Bronchial epithelial cell (primary cell): ENCODE measurements around the gene TMEM266. TPM values are rescaled to one million over a fixed set of nuclear protein-coding genes. Genes with fewer than 3 reads are reported as not detected.

Experiments
- DNase-seq: peaks from one replicate; pipeline ENCODE4 v3.0.0-alpha.2; 2010; ENCODE audit warnings: low read depth
- FAIRE-seq: peaks from 2 replicates; lab custom pipeline; 2011; peaks lifted over from hg19 to GRCh38; lab: Jason Lieb, UNC
- H3K27me3 ChIP-seq: 2 replicates; pipeline ENCODE4 v1.5.1; 2011; ENCODE audit warnings: low read length; ENCODE audit not compliant: control insufficient read depth, insufficient read depth
- H3K36me3 ChIP-seq: 2 replicates; pipeline ENCODE4 v1.5.1; 2011; ENCODE audit warnings: low read length; ENCODE audit not compliant: control insufficient read depth, insufficient read depth
- H3K4me3 ChIP-seq: 2 replicates; pipeline ENCODE4 v1.5.1; 2011; ENCODE audit warnings: mild to moderate bottlenecking, low read depth, low read length, control low read depth
- total RNA-seq: library from RNA; depleted of rRNA; stranded (reverse); fragments of >200 nt; gene quantifications from 2 replicates; pipeline ENCODE4 v1.2.1, GENCODE V29; 2014
- TF ChIP-seq, protein P1 (sequence below): IDR thresholded peaks from 2 replicates; pipeline ENCODE4 v1.5.1; 2011; ENCODE audit warnings: mild to moderate bottlenecking, moderate library complexity, low read length, control low read depth, inconsistent platforms; ENCODE audit not compliant: insufficient read depth, severe bottlenecking

TMEM266 gene
- total RNA-seq, 1 donor from 2014 or later: under 0.01 TPM

DNA sequence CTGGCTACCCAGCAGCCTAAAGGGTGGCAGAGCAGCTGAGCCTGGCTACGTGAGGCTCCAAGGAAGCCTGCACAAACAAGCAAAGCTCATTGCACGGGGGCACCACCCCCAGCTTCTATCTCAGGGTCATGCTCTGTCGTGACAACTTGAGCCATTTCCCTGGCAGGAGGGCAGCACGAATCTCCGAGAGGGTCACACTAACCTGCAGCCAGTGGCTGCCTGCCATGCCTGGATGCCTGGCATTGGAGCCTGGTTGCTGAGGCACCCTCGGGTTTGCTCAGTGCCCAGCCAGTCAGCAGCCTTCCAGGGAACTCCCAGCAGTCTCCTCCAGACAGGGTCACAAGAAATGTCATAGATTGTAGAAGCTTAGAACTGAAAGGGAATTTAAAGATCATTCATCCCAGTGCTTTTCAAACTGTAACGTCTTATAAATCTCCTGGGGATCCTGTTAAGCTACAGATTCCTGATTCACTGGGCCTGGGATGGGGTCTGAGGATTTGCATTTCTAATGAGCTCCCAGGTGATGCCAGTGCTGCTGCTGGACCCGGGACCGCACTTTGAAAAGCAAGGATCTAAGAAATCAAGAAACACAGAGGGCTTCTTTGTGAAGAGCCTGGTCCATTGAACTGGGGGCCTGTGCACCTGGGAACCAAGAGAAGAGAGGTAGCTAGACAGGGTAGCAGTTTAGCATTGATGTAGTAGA, 48.4 kb downstream of the TMEM266 start:
- FAIRE-seq: no peak
- no peaks in the 10 kb centered on the region for H3K36me3 ChIP-seq
- DNase-seq: no peak
- H3K27me3 ChIP-seq: no peaks in the 10 kb centered on the region
- no peak overlapping the region for H3K4me3 ChIP-seq
- TF ChIP-seq, protein P1, sequence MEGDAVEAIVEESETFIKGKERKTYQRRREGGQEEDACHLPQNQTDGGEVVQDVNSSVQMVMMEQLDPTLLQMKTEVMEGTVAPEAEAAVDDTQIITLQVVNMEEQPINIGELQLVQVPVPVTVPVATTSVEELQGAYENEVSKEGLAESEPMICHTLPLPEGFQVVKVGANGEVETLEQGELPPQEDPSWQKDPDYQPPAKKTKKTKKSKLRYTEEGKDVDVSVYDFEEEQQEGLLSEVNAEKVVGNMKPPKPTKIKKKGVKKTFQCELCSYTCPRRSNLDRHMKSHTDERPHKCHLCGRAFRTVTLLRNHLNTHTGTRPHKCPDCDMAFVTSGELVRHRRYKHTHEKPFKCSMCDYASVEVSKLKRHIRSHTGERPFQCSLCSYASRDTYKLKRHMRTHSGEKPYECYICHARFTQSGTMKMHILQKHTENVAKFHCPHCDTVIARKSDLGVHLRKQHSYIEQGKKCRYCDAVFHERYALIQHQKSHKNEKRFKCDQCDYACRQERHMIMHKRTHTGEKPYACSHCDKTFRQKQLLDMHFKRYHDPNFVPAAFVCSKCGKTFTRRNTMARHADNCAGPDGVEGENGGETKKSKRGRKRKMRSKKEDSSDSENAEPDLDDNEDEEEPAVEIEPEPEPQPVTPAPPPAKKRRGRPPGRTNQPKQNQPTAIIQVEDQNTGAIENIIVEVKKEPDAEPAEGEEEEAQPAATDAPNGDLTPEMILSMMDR: no peak

DNA sequence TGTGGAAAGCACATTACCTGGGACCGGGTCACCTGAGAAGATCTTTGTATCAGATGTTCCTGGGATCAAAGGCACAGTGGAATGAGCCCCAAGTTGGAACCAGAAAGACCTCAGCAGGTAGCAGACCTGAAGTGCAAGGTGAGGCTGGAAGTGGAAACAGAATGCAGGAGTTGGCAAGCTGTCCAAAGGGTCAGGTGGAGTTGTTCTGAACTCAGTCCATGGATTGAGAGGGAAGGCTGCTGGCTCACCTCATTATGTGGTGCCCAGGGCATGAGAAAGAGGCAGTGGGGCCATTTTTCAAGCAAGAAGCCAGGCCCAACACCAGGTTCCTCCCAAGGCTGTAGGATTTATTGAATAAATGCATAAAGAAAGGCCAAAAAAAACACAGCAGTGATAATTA, 49.3 kb downstream of the TMEM266 start:
- DNase-seq: no peak
- Histone ChIP-seq H3K4me3 (no peak overlapping the region), H3K36me3 (no peaks in the 10 kb centered on the region), H3K27me3 (no peaks in the 10 kb centered on the region)
- FAIRE-seq: no peak
- TF ChIP-seq, protein P1: no peak

DNA sequence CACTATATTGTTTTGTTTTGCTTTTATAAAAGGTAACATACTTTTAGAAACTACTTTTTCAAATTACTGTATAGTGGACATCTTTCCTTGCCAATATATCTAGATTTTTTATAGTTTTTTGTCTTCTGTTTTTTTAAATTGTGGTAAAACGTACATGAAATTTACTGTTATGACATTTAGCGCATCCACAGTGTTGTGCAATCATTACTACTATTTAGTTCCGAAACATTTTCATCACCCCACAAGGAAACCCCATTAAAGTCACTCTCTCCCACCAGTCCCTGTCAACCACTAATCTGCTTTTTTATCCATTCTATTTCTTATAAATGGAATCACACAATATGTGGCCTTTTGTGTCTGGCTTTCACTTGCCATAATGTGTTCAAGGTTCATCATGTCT, 54.8 kb downstream of the TMEM266 start:
- FAIRE-seq: no peak

DNA sequence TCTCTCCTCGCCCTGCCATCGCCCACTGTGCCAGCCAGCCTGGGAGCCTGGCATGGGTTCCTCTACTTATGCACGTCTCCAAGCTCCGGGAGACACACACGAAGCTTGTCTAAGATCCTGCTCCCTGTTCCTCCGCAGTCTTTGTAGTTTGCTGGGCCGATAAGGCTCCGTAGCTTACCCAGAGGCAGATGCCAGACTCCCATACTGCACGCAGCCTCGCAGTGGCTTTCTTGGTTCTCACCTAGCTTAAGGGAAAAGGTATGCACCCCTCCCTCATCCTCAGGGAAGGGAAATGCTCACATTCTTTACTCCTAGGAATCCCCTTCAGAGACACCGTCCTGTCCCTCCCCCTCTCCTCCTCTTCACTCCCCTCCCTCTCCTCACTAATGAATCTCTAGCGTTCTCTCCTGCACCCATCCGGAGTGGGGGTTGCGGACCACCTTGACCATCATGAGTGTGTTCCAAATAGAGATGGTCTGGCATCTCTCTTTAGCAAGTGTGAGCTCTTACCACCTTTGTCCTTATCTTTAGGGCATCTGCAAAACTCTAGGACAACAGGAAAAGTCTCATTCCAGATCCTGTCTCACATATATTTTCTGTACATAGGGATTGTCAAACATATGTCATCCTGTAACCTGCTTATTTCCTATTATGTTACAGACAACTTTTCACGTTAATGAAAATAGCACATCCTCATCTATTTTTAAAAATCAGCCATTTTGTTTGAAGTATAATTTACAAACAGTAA, 56.5 kb downstream of the TMEM266 start:
- Histone ChIP-seq H3K36me3 (no peaks in the 10 kb centered on the region), H3K4me3 (no peak overlapping the region), H3K27me3 (peaks cover 6% of the 10 kb centered on the region)
- DNase-seq (no peak), FAIRE-seq (no peak)
- TF ChIP-seq, protein P1: no peak

More for the DNA sequence above, 54.8 kb downstream of the TMEM266 start:
- TF ChIP-seq, protein P1: no peak
- no peak overlapping the region for H3K4me3 ChIP-seq
- H3K27me3 ChIP-seq: peaks cover 6% of the 10 kb centered on the region
- H3K36me3 ChIP-seq: no peaks in the 10 kb centered on the region
- no peak for DNase-seq

DNA sequence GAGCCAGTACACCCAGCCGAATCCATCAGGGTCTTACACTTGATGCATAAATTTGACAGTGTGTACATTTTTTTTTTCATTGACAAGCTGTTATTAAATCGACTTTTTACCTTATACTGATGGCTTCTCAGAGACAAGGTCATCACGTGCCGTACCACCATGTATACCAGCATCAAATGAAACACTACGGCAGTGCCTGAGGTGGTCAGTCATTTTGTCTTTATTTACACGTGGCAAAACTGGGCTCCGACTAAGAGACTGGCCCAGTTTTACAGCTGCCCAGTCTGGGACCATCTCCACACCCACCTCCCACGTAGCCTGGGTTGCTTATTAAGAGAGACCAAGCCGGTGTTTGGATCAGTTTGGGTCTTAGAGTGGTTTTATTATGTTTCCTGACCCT, 57.4 kb downstream of the TMEM266 start:
- peaks cover 6% of the 10 kb centered on the region for H3K27me3 ChIP-seq
- TF ChIP-seq, protein P1: no peak
- DNase-seq (no peak), FAIRE-seq (no peak)
- H3K4me3 ChIP-seq: no peak overlapping the region
- H3K36me3 ChIP-seq: no peaks in the 10 kb centered on the region
